Measurements from ENCODE around the gene ZNF329.

DNA sequence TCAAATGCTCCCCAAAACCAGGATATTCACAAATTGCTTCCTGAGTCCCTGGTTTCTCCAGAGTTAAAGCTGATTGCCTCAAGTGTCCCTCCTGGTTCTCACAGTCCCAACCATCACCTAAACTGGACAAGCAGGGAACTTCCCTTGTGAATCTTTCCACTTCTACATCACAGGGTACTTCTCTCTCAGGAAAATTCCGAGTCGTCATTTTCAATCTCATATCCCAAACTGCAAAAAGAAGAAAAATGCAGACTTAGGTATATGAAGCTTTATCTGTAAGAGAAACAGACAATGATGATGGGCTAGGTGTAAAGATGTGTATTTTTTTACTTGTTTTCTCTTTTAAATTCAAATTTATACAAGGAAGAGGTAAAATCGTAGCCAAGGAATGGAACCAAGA is 21.3 kb downstream of the ZNF329 start:
- TF ChIP-seq, protein P1, sequence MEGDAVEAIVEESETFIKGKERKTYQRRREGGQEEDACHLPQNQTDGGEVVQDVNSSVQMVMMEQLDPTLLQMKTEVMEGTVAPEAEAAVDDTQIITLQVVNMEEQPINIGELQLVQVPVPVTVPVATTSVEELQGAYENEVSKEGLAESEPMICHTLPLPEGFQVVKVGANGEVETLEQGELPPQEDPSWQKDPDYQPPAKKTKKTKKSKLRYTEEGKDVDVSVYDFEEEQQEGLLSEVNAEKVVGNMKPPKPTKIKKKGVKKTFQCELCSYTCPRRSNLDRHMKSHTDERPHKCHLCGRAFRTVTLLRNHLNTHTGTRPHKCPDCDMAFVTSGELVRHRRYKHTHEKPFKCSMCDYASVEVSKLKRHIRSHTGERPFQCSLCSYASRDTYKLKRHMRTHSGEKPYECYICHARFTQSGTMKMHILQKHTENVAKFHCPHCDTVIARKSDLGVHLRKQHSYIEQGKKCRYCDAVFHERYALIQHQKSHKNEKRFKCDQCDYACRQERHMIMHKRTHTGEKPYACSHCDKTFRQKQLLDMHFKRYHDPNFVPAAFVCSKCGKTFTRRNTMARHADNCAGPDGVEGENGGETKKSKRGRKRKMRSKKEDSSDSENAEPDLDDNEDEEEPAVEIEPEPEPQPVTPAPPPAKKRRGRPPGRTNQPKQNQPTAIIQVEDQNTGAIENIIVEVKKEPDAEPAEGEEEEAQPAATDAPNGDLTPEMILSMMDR (IDR thresholded peaks at IDR 0.05; ENCODE audit: insufficient read depth, low read length, poor library complexity, severe bottlenecking), result no peak
- no peak for TF ChIP-seq EZH2phosphoT487 (conservative IDR thresholded peaks at IDR 0.05; ENCODE audit: low read length)

All from SU-DHL-6 (cell line).